ENCODE data around the gene GFAP.
"Not testable (repeated sequence)": the region's sequence is repeated elsewhere in the genome, so short reads cannot be mapped to it uniquely, and the experiment has no call there.

GFAP gene

GRCh38 chr17:44915321-44915726 lies at the start of gene GFAP:
GFAP (minus strand) TSS chr17:44915500; CDS start chr17:44915486, 14 bp downstream.
- no peak for DNase-seq

GRCh38 chr17:44961921-44962350 lies 46.6 kb upstream of the GFAP start:
- DNase-seq = no peak

GRCh38 chr17:44960691-44961090 lies 45.4 kb upstream of the GFAP start:
- no peak for DNase-seq

GRCh38 chr17:44959821-44960531 lies 44.7 kb upstream of the GFAP start:
- DNase-seq = peak; percentile 42

- no peak for DNase-seq
These were observed 42.0 kb upstream of the GFAP start for GRCh38 chr17:44956998-44957981.

- no peak for DNase-seq
These were observed 40.5 kb upstream of the GFAP start for GRCh38 chr17:44955674-44956425.

- DNase-seq = no peak
These were observed 37.7 kb upstream of the GFAP start for GRCh38 chr17:44952946-44953475.

- no peak for DNase-seq
These were observed 33.1 kb upstream of the GFAP start for GRCh38 chr17:44948315-44948795.

- peak; percentile 80 for DNase-seq
These were observed 32.4 kb upstream of the GFAP start, which contains the start of gene KIF18B for GRCh38 chr17:44947461-44948314. KIF18B (minus strand) TSS chr17:44947773; CDS start chr17:44936344, 11,429 bp downstream.

- not testable (repeated sequence) for DNase-seq
These were observed 30.4 kb upstream of the GFAP start for GRCh38 chr17:44945652-44946051.

GRCh38 chr17:44942456-44942855 lies 27.2 kb upstream of the GFAP start:
- DNase-seq = no peak

- no peak for DNase-seq
These were observed 26.5 kb upstream of the GFAP start for GRCh38 chr17:44941712-44942331.

- DNase-seq = no peak
These were observed 25.5 kb upstream of the GFAP start for GRCh38 chr17:44940768-44941167.

GRCh38 chr17:44940317-44940716 lies 25.0 kb upstream of the GFAP start:
- no peak for DNase-seq

GRCh38 chr17:44935116-44935515 lies 19.8 kb upstream of the GFAP start:
- DNase-seq = no peak

GRCh38 chr17:44934745-44935105 lies 19.4 kb upstream of the GFAP start:
- no peak for DNase-seq

- DNase-seq = no peak
These were observed 18.8 kb upstream of the GFAP start for GRCh38 chr17:44933824-44934744.

- DNase-seq = no peak
These were observed 17.4 kb upstream of the GFAP start for GRCh38 chr17:44932787-44933097.

- no peak for DNase-seq
These were observed 16.9 kb upstream of the GFAP start for GRCh38 chr17:44932096-44932786.

- no peak for DNase-seq
These were observed 16.1 kb upstream of the GFAP start for GRCh38 chr17:44931376-44931775.

All from activated T-cell treated with anti-CD3 and anti-CD28 coated beads for 4 hours (primary cell).